ENCODE data around the gene PLCB3.

DNA sequence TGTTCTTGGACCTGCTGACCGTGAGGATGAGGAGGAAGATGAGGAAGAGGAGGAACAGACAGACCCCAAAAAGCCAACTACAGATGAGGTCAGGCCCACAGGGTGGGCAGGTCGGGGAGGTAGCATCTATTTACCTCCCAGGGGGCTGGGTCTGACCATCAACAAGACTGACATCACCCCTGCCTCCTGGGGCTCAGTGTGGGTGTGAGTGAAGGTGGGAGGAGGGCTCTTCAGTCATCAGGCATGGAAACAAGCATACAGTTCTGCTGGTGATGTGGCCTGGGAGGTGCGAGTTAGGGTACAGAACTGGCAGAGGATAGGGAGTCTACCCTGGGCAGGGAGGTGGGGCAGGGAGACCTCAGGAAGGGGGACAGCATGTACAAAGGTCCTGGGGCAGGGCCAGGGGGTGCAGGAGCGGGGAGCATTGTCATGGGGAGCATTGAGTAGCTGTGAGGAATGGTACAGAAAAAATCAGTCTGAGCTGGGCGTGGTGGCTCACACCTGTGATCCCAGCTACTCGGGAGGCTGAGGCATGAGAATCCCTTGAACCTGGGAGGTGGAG, 8.9 kb downstream of the PLCB3 start:
- TF ChIP-seq, protein P1, sequence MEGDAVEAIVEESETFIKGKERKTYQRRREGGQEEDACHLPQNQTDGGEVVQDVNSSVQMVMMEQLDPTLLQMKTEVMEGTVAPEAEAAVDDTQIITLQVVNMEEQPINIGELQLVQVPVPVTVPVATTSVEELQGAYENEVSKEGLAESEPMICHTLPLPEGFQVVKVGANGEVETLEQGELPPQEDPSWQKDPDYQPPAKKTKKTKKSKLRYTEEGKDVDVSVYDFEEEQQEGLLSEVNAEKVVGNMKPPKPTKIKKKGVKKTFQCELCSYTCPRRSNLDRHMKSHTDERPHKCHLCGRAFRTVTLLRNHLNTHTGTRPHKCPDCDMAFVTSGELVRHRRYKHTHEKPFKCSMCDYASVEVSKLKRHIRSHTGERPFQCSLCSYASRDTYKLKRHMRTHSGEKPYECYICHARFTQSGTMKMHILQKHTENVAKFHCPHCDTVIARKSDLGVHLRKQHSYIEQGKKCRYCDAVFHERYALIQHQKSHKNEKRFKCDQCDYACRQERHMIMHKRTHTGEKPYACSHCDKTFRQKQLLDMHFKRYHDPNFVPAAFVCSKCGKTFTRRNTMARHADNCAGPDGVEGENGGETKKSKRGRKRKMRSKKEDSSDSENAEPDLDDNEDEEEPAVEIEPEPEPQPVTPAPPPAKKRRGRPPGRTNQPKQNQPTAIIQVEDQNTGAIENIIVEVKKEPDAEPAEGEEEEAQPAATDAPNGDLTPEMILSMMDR (IDR thresholded peaks at IDR 0.05) = no peak
- TF ChIP-seq POLR2A (IDR thresholded peaks at IDR 0.05) = no peak
